ENCODE data around the gene NME5. TPM values are rescaled to one million over a fixed set of nuclear protein-coding genes. Genes with fewer than 3 reads are reported as not detected.
"Not testable (repeated sequence)": the region's sequence is repeated elsewhere in the genome, so short reads cannot be mapped to it uniquely, and the experiment has no call there.

The NME5 gene
- total and polyA plus RNA-seq, 2 of the 8 experiments (the other 6 are each of a cell fraction or from before 2014, with no cell fraction given): 0.48 to 0.89 TPM

DNA sequence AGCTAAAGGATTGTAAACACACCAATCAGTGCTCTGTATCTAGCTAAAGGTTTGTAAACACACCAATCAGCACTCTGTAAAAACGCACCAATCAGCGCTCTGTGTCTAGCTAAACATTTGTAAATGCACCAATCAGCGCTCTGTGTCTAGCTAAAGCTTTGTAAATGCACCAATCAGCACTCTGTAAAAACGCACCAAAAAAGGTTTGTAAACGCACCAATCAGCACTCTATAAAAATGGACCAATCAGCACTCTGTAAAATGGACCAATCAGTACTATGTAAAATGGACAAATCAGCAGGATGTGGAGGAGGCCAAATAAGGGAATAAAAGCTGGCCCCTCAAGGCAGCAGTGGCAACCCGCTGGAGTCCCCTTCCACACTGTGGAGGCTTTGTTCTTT, 4.3 kb upstream of the NME5 start:
- not testable (repeated sequence) for H3K4ac ChIP-seq (replicated peaks; ENCODE audit: insufficient read length, low read depth, low read length); H3K27ac ChIP-seq (ENCODE audit: low read depth, low read length); H2AK5ac ChIP-seq (ENCODE audit: low read depth, low read length); H3K9ac ChIP-seq (replicated peaks in 1 of 4; ENCODE audit: extremely low read depth in 1 of 4, low read depth in 3 of 4, low read length in 3 of 4); H3K4me2 ChIP-seq (ENCODE audit: insufficient read depth in 1 of 2, low read depth in 2 of 2, low read length in 2 of 2); H4K91ac ChIP-seq (replicated peaks; ENCODE audit: insufficient read length, low read length); H2BK15ac ChIP-seq (ENCODE audit: low read length); H3K36me3 ChIP-seq (ENCODE audit: control insufficient read depth in 2 of 4, insufficient read depth in 4 of 4, low read length in 3 of 4); H2BK12ac ChIP-seq (ENCODE audit: low read depth, low read length); H3K14ac ChIP-seq (ENCODE audit: insufficient read length); H2AFZ ChIP-seq (ENCODE audit: low read length); H3K4me1 ChIP-seq (replicated peaks in 1 of 4; ENCODE audit: control insufficient read depth in 3 of 4, insufficient read depth in 4 of 4, low read length in 3 of 4); H4K8ac ChIP-seq (ENCODE audit: extremely low read depth, insufficient read depth, low read length); H4K5ac ChIP-seq (ENCODE audit: insufficient read length, low read depth, low read length); H2BK20ac ChIP-seq (ENCODE audit: low read length); H3K27me3 ChIP-seq (replicated peaks in 1 of 4; ENCODE audit: control insufficient read depth in 3 of 4, extremely low read depth in 1 of 4, insufficient read depth in 3 of 4, low read length in 3 of 4); H2BK120ac ChIP-seq (replicated peaks; ENCODE audit: low read depth, low read length); DNase-seq (ENCODE audit: low read depth in 1 of 2, low spot score in 2 of 2); H3K23me2 ChIP-seq (ENCODE audit: low read depth, low read length); H3K56ac ChIP-seq (replicated peaks; ENCODE audit: insufficient read length, low read depth, low read length); H3K79me1 ChIP-seq (ENCODE audit: low read depth, low read length); H3K9me3 ChIP-seq (ENCODE audit: insufficient read depth in 2 of 2, low read depth in 1 of 2, low read length in 1 of 2); H3K79me2 ChIP-seq (ENCODE audit: control insufficient read depth in 1 of 2, insufficient read depth in 2 of 2, low read length in 2 of 2); H2BK5ac ChIP-seq (ENCODE audit: low read depth, low read length); H3K4me3 ChIP-seq (ENCODE audit: extremely low read depth in 1 of 4, insufficient read depth in 2 of 4, low read depth in 3 of 4, low read length in 4 of 4); H4K20me1 ChIP-seq (replicated peaks in 1 of 2; ENCODE audit: control insufficient read depth in 1 of 2, insufficient read depth in 2 of 2, low read length in 2 of 2); H3K18ac ChIP-seq (ENCODE audit: extremely low read depth, low read length); FAIRE-seq; H3K23ac ChIP-seq (ENCODE audit: insufficient read length)
- POLR2A ChIA-PET (ENCODE audit: partially characterized antibody): interaction anchor here (1.5 kb wide), 1 partner anchor 188 kb away, joined by 3 read pairs; the partner anchor contains the start of gene CDC25C
- CTCF ChIA-PET (ENCODE audit: partially characterized antibody): interaction anchor here (1.0 to 1.7 kb wide), 4 partner anchors 10 to 79 kb away, joined by 4 to 6 read pairs (median 5); no protein-coding TSS in a partner anchor
- WGBS, 2 experiments (ENCODE audit: extremely low coverage in 1 of 2, insufficient coverage in 1 of 2, insufficient read length in 1 of 2, insufficient replicate concordance in 2 of 2, low coverage in 1 of 2, low lambda C conversion rate in 2 of 2, missing lambda C conversion rate in 1 of 2): 95% methylated on average over 6 of the region's 6 CpGs; no CpG with 5 or more reads in 1 of the 2 experiments
- TF ChIP-seq SRF (IDR thresholded peaks at IDR 0.05; ENCODE audit: low read depth, low read length): peak; percentile 52; the same call in 1 of the 2 replicates

Data from H1 (cell line).